HG02973 (cell line): ENCODE results near the gene STS.
A peak's percentile ranks its signal among the peaks of the same experiment; 100 is the strongest.

ENCODE experiments used
- ATAC-seq: cut with Tn5 transposase; IDR thresholded peaks from one replicate; pipeline ENCODE4 v1.9.1; 2021; ENCODE audit warnings: moderate library complexity; ENCODE audit not compliant: unreplicated experiment

STS gene

DNA sequence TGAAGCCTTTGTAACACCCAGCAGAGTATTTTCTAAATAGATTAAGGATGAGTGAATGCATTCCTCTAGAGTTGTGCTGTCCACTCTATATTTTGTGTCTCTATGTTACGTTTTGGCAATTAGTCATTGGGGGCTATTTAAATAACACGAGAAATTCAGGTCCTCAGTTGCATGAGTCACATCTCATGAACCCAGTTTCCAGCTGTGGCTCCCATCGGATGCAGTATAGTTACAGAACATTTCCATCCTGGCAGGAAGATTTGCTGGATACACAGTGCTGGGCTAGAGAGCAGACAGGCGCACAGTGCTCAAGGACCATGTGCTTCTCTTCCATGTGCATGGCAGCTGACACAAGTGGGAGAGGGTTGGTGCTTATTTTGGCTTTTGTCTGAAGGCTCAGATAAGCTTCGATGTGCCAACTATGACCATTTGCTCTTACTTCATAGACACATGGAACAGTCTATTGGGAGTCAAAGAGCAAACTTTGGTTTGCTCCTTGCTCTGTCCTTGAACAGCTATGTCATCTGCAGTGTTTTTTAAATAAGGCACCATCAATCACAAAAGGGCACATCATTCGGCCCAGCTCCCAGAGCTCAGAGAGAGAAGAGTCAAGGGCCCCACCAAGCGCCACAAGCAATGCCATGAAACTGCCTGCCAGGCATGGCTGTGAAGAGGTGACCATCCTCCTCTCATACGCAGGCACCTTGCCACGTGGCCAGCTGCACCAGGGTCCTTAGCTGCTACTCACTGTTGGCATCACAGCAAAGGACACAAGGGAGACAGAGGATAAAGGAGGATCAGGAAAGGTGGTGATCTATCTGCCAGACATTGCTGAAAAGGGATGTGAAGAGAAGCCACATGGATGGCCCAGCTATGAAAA is 8.1 kb upstream of the STS start:
- no peak for ATAC-seq

DNA sequence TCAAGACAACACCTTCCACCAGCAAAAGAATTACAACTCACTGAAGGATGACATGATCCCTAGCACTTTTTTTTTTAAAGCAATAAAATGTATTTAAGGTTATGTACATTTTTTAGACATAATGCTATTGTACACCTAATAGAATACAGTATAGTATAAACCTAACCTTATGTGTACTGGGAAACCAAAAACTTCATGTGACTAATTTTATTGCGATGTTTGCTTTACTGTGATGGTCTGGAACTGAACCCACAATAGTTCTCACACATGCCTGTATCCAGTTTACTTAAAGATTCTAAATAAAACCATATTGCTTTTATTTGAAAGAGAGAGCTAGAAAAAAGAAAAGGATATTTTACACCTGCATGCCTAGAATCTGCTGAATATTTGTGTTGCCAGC is 4.4 kb upstream of the STS start:
- ATAC-seq, result no peak

DNA sequence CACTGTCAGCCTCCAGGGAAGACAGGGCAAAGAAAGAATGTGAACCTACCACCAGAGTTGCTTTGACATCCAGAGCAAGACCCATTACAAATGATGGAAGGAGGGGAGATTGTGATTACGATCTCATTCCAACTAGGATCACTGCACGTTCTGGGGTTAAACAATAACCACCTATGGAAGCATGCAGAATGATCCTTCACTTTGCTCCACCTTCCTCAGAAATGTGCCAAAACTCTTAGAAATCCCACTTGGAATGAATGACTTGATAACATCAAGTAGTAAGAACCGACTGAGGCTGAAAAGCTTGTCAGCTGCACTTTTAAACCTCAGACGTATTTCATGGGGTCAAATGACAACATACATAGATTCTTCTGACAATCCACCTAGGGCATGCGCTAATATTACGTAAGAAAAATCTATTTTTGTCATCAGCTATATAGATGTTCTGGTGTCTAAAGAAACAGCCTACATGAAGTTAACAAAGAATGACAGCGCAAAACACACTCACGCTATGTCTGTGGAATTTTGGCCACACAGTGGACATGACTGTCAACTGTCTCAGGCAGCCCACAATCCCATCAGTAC is 3.5 kb upstream of the STS start:
- ATAC-seq, result no peak

DNA sequence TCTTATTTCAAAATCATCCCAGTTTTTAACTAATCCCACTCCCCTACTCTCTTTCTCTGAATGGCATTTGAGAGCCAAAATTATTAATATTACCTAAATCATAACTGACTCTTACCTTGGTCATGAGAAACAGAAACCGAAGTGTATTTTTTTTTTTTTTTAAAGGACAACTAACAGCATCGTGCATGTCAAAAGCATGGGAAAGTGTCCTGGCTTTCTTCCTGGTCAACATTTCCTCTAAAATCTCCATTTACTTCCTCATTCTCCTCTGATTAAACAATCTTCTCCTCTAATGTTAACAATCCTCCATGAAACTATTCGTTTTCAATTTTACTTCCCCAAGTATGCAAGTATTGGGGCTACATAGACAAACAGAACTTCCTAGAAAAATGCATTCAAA is 2.1 kb upstream of the STS start:
- no peak for ATAC-seq

DNA sequence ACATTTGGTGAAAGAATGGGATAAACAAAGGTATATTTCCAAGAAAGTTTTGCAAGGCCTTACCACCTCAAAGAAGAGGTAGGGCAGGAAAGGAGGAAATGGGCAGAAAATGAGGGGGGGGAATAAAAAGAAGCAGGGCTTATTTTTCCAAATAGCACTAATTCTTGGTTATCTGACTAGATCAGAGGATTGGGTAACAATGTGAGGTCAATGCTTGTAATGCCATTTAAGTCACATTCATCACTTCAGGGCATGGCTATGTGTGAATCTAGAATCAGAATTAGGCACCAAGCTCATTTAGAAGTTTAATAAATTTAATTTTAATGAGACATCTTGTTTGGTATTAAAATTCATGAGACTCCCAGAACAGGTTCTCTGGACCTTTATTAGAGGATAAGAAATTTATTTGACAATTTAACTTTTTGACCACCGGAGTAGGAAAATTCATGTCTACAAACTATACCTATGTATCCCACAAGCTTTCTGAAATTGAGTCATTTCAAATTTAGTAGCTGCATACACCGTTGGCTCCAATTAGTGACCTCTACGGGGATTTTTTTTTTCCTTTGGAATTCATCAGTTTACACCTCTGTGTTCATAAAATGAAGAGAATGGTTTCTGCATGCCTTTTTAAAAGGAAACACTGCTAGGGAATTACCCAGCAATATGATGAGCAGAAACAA is 1.4 kb upstream of the STS start:
- no peak for ATAC-seq

DNA sequence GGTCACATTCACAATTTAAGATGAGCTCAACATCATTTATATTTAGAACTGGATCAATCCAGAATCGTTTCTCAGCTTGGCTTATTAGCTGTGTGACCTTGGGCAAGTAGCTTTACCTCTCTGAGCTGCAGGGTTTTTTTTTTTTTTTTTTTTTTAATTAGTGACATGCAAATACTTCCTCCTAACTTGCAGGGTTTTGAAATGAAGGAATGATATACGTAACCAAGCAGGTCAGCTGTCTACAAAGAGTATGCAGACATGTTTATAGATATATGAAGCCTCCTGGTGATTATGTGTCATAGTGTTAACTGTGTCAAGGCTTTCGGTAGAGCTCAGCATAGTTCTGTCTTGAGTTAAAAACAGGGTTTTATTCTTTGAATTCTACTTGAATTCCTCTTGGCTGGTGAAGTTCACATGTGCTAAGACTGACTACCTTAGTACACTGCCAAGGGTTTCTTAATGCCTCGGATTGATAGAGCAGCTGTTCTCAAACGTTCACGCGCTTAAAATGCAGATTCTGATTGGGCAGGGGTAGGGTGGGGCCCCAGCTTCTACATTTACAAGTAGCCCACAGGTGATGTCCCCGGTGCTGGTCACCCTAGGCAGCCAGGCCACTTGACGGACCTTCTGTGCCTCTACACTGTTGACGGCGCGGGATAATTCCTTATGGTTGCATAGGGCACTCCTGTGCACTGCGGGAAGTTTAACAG is 654 bp upstream of the STS start:
- ATAC-seq, result peak; percentile 10

DNA sequence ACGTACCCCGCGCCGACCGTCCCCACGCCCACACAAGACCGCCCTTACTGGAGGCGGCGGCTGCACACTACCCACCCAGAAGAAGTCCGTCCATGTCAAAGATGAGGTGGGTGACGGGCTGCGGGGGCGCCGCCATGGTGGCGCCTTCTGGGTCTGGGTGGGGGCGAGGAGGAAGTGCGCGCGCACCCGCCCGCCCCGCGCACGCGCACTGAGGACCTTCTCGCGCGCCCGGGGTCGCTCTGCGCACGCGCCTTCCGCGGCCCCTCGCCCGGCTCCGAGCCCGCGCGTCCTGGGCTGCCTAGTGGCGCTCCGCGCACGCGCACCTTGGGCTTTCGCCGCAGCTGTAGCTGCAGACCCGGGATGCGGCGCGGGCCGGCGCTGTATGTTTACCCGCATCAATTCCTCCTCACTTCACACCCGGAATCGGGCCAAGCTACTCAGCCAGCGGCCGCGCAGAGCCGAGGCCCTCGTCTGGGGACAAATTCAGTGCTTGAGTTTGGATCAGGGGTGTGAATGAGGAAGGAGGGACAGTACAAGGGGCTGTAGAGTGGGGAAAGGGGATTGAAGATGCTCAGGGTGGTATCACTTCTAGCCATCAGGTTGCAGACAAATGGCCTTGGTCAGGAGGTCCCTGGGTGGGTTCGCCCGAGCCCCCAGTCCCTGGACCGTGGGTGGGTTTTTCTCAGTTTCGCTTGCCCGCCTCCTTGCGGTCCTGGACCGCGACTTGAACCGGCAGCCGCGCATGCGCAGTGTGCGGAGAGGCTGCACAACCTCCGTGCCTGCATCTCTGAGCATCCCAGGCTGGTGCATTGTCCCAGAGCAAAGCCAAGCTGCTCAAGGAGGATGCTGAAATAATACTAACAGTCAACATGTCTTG is 704 bp downstream of the STS start, which contains the start of gene PUDP:
Gene PUDP, minus strand, starts transcription at position 176 of the 877 bp plus-strand sequence. Its CDS starts 40 bp downstream, at position 136.
- peak; percentile 75 for ATAC-seq

DNA sequence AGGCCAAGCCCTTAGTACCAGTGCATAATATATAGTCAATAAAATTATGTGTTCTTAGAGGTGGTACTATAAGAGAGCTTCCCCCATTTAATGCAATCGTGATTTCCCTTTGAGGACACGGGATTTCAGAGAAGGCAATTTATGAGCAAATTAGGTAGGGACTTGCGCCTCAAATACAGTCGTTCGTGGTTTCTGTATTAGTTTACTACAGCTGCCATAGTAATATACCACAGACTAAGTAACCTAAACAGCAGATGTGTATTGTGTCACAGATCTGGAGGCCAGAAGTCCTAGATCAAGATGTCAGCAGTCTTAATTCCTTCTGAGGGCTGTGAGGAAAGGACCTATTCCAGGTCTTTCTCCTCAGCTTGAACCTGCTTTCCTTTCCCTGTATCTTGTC is 1.9 kb downstream of the STS start:
- no peak for ATAC-seq

DNA sequence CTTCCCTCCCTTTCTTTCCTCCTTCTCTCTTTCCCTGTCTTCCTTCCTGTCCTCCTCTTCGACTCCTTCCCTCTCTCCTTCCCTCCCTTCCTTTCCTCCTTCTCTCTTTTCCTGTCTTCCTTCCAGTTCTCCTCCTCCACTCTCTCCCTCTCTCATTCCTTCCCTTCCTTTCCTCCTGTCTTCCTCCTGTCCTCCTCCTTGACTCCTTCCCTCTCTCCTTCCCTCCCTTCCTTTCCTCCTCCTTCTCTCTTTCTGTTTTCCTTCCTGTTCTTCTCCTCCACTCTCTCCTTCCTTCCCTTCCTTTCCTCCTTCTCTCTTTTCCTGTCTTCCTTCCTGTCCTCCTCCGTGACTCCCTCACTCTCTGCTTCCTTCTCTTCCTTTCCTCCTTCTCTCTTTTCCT is 5.7 kb downstream of the STS start:
- ATAC-seq, result no peak

DNA sequence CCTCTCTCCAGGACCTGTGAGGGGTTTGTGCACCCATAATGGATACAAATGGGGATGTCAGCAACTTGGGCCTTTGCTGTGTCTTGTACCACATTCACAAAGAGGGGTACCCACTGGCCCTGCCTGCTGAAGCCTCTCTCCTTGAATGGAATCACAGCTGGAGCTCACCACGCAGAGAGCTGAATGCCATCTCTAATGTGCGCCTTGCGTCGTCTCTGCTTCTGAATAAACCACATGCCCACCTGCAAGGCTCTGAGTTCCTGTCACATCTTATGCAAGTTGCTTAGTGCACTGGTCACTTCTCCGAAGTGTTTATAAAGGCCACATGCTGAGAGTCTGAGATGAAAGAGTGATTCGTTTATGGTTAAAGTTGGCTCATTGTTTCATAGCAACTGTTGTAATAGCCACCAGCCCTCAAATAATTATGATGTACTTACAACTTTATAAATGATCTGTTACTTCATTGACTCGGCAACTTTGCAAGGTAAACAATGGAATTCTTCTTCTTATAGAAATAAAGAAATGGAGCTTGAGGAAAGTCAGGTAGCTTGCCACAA is 6.6 kb downstream of the STS start:
- no peak for ATAC-seq

DNA sequence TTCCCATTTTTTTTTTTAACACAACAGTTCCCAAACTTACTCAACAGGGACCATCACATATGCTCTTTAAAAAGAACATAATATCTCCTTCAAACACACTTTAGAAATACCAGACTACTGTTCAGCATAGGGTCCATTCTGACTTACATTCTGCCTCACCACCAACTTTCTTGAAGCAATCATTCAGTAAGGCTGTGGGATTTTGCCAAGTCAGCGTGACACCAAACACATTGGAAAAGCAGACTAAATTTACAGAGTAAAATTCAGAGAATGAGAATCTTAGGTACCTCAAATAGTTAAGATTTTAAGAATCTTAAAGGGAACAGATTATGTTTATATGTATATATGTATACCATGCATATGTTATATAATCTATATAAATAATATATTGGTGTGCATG is 7.7 kb downstream of the STS start:
- ATAC-seq, result no peak

DNA sequence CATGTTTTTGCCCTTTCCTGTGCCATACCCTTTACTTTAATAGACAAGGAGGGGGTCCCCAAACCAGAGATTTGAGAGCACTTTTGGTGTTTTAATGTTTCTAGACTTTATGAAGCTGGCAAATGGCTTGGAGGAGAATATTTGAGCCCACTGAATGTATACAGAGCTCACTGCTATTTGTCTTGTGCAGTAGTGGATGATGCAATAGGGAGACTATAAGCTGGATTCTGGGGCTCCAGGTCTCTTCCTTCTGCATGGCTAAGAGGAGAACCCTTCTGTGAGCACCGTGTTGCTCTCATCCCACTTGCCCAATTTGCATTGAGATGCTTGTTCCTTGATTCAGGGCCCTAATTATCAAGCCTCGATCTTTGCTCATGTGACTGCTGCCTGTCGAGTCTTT is 9.4 kb downstream of the STS start:
- no peak for ATAC-seq

DNA sequence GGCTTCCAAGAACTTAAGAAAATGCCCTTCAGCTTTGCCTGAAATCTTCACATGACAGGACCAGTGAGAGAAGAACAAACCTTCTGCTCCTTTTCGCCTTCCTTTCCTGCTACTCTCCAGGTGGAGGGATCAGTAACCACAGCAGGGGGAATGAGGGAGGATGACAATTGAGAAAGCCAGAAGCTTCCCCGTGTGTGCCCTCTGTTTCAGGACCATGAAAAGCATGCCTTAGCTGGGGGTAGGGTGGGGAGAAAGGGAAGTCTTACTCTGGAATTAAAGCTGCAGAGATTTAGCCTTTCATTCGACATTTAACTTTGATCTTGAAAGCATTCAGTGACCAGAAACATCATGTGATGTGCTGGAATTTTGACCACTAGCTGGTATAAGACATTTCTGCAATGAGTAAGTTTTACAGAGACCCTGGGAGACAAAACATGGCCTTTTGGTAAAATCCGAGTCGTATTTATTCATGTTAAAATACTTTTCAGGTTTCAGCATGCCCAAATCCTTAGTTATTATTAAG is 11.0 kb downstream of the STS start:
- ATAC-seq, result no peak

DNA sequence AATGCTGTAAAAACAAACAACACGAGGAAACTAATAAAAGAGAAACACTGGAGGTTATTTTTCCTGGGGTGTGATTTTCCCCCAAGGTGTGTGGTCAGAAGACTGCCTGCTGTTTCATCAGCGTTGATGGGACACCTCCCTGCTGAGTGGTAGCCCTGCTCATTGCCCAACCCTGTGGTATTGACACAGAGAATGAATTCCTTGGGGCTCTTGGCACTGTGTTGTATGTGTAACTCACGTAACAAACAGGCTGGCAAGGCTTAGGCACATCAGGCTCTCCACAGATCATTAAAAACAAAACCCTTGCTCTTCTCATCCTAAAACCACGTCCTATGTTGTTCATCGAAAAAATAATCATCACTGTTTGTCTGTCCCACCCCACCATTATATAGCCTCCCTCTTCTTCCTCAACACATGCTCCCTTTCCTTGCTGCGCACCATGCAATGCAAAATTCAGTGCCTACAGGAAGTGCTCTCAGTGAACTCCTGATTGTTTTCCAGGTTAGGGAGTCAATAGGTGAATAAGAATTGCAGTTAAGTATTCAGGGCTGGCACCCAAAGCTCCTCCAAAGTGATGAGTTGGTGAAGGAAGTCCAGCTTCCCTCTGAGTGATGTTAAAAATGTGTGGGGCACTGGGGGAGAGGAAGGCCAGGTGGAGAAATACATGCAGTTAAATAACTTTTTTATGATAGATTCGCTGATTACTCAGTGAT is 11.8 kb downstream of the STS start:
- no peak for ATAC-seq

DNA sequence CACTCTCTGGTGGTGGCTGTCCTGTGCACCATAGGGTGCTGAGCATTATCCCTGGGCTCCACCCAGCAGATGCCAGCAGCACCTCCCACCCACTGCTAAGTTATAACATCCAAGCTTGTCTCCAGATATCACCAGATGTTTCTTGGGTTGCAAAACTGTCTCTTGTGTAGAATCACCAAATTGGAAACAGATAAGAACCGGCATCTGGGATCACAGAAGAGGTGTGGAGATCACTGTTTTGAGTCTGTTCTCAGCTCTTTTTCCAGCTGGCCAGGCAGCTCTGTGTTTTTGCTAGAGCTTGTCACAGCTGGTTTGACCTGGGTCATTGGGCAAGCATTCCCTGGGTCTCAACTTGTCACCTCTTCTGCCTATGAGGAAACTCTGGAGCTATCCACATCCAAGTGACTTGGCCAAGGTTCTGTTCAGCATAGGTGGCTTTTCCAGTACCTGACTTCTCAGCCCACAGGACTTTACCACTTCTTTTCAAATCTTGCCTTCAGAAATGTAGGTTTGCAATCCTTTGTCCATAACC is 15.7 kb downstream of the STS start:
- no peak for ATAC-seq

DNA sequence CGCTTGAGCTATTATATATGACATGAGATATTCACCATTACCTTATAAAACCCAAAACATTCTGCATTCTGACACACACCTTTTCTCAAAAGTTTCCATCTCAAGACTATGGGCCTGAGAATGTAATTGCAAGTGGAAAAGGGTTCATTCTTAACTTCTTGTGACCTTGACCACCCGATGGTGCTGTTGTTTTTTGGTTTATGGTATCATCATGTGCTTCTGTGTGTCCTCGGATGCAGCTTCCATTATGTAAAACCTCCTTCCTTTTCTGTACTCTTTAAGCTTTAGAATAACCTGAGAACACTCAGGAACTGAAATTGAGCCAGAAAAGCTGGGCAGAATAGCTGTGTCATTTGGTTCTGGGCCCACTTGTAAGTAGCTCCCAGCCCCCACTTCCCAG is 16.7 kb downstream of the STS start:
- ATAC-seq, result no peak

DNA sequence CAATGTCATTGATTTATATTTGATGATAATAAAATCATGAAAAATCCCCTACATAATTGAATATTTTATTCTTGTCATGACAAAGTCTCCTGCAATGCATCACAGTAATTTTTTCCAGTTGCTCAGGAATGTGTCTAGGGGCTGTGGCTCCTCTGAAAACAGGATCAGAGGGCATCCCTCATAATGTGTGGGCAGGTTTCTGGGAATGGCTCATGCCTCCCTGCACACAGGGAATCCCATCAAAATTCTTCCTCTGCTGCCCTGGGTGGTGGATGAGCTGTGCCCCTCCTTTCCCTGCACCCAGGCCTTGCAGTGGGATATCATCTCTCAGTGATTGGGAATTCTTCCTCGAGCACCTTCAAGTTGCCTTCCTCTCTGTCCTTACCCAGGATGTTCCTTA is 20.9 kb downstream of the STS start:
- ATAC-seq, result no peak

DNA sequence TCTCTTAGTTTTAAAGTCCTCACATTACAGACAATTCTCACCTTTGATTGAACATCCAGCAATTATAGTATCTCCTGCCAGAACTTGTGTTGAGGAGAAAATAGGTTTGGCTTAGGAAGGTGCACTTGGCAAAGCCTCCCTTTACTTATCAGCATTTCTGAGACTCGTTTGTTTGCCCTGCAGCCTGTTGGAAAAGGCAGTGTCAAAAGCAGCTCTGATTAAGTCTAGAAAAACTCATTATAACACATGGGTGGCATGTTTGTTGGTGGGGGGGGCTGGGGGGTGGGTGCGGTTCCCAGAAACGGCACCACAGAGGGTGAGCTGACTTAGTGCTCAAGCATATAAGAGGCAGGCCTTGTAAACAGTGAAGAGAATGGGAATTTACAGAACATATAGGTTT is 22.1 kb downstream of the STS start:
- no peak for ATAC-seq

DNA sequence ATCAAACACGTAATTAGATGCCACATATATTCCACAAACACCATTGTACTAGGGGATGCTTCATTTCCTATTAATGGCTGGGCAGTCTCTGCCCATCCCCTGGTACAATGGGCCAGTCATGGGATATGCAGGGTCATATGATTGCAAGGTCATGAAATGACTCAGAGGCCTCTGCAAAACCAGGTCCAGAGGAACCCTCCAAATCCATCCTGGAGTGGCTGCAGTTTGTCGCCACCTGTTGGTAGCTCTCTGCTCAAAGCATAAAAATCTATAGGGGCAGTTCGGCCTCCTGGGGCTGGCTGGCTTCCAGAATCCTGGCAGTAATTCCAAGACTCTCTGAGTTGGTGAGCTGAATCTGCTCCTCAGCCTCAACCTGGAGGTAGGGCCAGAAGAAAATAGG is 23.4 kb downstream of the STS start:
- ATAC-seq, result no peak
